OCI-LY7 (cell line): ENCODE results near the gene MICAL3. TPM values are rescaled to one million over a fixed set of nuclear protein-coding genes. Genes with fewer than 3 reads are reported as not detected.
"Not testable (repeated sequence)": the region's sequence is repeated elsewhere in the genome, so short reads cannot be mapped to it uniquely, and the experiment has no call there.

Experiments
- BruUV-seq: library from RNA; stranded (reverse); fragments of 400-500 nt; replicated peaks from 2 replicates; lab custom pipeline; 2021; lab: Mats Ljungman, UMichigan
- CTCF ChIA-PET: fragments of 300-600 bp; sonication (Branson Sonifier 250); formaldehyde crosslinking; loops from one replicate; lab custom pipeline; 2022; ENCODE audit warnings: antibody characterized with exemption; ENCODE audit not compliant: unreplicated experiment; lab: Charles Lee
- POLR2A ChIA-PET: fragments of 300-600 bp; sonication (Branson Sonifier 250); formaldehyde crosslinking; loops from one replicate; lab custom pipeline; 2022; ENCODE audit warnings: antibody characterized with exemption; lab: Charles Lee
- DNase-seq: peaks from one replicate; pipeline ENCODE4 v3.0.0-alpha.2; 2015; ENCODE audit warnings: low spot score
- H2AFZ ChIP-seq: fragments of 200-600 bp; sonication (generic), shearing (Covaris generic); 2 replicates; pipeline ENCODE4 v1.6.1; 2014; ENCODE audit warnings: mild to moderate bottlenecking, antibody characterized with exemption, low read length, moderate library complexity
- H3K27ac ChIP-seq: fragments of 200-600 bp; sonication (generic); 2 replicates; pipeline ENCODE4 v1.5.1; 2014; ENCODE audit warnings: mixed run types, low read depth, mild to moderate bottlenecking, moderate library complexity, low read length, inconsistent platforms; ENCODE audit not compliant: poor library complexity, severe bottlenecking
- H3K36me3 ChIP-seq: fragments of 200-600 bp; sonication (generic); 2 replicates; pipeline ENCODE4 v1.6.1; 2014; ENCODE audit warnings: mild to moderate bottlenecking, antibody characterized with exemption, low read length, moderate library complexity, mixed read lengths; ENCODE audit not compliant: insufficient read depth
- H3K4me1 ChIP-seq: fragments of 200-600 bp; sonication (generic); 2 replicates; pipeline ENCODE4 v1.5.1; 2014; ENCODE audit warnings: mild to moderate bottlenecking, low read length; ENCODE audit not compliant: insufficient read depth, poor library complexity, severe bottlenecking
- H3K4me2 ChIP-seq: fragments of 200-600 bp; sonication (generic); 2 replicates; pipeline ENCODE4 v1.6.1; 2014; ENCODE audit warnings: mild to moderate bottlenecking, low read length
- H3K4me3 ChIP-seq: fragments of 200-600 bp; sonication (generic); 2 replicates; pipeline ENCODE4 v1.5.1; 2014; ENCODE audit warnings: mild to moderate bottlenecking, low read depth, low read length; ENCODE audit not compliant: poor library complexity, severe bottlenecking
- H3K79me2 ChIP-seq: fragments of 200-600 bp; sonication (generic); 2 replicates; pipeline ENCODE4 v1.6.1; 2016; ENCODE audit warnings: low read depth, mild to moderate bottlenecking, low read length, moderate library complexity, mixed read lengths; ENCODE audit not compliant: insufficient read depth
- H3K9me2 ChIP-seq: fragments of 200-600 bp; sonication (generic); 2 replicates; pipeline ENCODE4 v1.6.1; 2016; ENCODE audit warnings: mild to moderate bottlenecking, low read length, mixed read lengths; ENCODE audit not compliant: insufficient read depth
- H3K9me3 ChIP-seq: fragments of 200-600 bp; sonication (generic); 2 replicates; pipeline ENCODE4 v1.6.1; 2014; ENCODE audit warnings: mild to moderate bottlenecking, mixed run types, low read length, mixed read lengths
- H4K20me1 ChIP-seq: fragments of 200-600 bp; sonication (generic); 2 replicates; pipeline ENCODE4 v1.6.1; 2014; ENCODE audit warnings: mild to moderate bottlenecking, antibody characterized with exemption, low read length, moderate library complexity, mixed read lengths; ENCODE audit not compliant: insufficient read depth
- EZH2phosphoT487 ChIP-seq: fragments of 200-600 bp; sonication (generic); IDR thresholded peaks from 2 replicates; pipeline ENCODE4 v1.6.1; 2018; ENCODE audit warnings: low read depth, borderline replicate concordance, mild to moderate bottlenecking, mixed run types, antibody characterized with exemption, low read length, moderate library complexity, mixed read lengths
- intact Hi-C: fragments of 100-400 bp; cut with micrococcal nuclease; formaldehyde crosslinking; loops from one replicate; pipeline ENCODE4 v1.10.0; 2022; ENCODE audit not compliant: unreplicated experiment
- total RNA-seq, 2 experiments: library from RNA; depleted of rRNA in 1 of 2; stranded (reverse); fragments of >200 nt in 1 of 2; shearing (Covaris generic) in 1 of 2; gene quantifications; 2 replicates each; pipeline ENCODE4 v1.2.3, GENCODE V29; 2014 to 2022
- TF ChIP-seq, protein P1 (sequence below): fragments of 200-600 bp; sonication (generic); conservative IDR thresholded peaks from 2 replicates; pipeline ENCODE4 v1.5.1; 2014; ENCODE audit warnings: mild to moderate bottlenecking, antibody characterized with exemption, low read length, moderate library complexity, mixed read lengths

The MICAL3 gene
- total RNA-seq, 2 experiments from 2014 or later, result 80.9 to 210 TPM

DNA sequence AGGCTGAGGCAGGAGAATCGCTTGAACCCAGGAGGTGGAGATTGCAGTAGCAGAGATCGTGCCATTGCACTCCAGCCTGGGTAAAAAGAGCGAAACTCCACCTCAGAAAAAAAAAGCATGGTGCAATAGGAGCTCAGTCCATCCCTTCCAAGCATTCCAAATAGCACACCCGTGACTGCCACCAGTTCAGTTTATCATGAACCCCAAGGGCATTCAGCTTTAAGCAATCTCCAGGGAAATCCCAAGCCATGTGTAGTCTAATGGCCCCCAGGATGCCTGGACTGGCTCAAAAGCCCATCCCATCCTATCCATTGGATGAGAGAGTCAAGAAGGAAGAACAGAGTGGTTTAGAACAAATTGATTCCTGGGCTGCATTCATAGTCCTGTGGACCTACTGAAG, 16.2 kb downstream of the MICAL3 start:
- BruUV-seq, result no TSS peak

DNA sequence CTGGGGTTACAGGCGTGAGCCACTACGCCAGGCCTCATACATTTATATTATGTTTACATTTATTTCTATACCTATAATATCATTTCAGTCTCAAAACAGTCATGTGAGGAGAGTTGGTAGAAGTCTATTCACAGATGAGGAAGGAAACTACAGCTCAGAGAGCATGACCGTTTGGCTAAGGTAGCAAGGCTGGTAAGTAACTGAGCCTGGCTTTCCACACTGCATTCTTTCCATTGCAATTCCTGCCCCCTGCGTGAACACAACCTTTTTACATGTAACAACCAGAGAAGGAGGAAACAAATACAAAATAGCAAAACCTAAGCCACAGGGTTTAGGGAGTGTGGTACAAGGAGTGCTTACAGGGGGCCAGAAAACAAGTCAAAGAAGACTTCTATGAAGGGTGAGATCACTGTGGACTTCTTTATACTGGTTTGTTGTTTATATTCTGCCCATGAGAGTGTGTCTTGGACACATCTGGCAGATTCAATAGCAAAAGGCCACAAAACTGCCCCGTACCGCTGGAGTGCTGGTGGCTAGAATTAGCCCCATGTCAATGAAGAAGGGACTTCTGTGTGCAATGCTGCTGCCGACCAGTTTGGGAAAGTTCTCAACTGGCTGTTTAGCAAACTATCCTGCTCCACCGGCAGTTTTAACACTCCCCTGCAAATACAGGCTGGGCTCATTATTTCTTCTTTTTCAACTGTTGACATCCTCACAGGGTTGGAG, 19.0 kb downstream of the MICAL3 start:
- CTCF ChIA-PET, result interaction anchor here (0.8 to 1.6 kb wide), 2 partner anchors 51 to 64 kb away, joined by 3 to 4 read pairs; no protein-coding TSS in a partner anchor
- peaks cover 74% of the 10 kb centered on the region for H3K79me2 ChIP-seq

More for the DNA sequence above, 16.2 kb downstream of the MICAL3 start:
- Histone ChIP-seq H3K27ac (no peak overlapping the region), H3K4me1 (peaks cover 55% of the 10 kb centered on the region), H4K20me1 (no peaks in the 10 kb centered on the region), H2AFZ (no peak overlapping the region), H3K36me3 (no peaks in the 10 kb centered on the region), H3K9me3 (no peaks in the 10 kb centered on the region), H3K79me2 (peaks cover 47% of the 10 kb centered on the region), H3K4me2 (no peak overlapping the region), H3K9me2 (no peaks in the 10 kb centered on the region), H3K4me3 (no peak overlapping the region)
- ChIA-PET CTCF (no interaction called here), POLR2A (interaction anchor here (0.6 to 1.5 kb wide), 4 partner anchors 8 to 63 kb away, joined by 3 to 4 read pairs (median 4); no protein-coding TSS in a partner anchor)
- intact Hi-C loops, result loop anchor here (10.0 kb wide), 1 partner anchor 213 kb away; no protein-coding TSS in a partner anchor
- no peak for DNase-seq
- TF ChIP-seq, protein P1, sequence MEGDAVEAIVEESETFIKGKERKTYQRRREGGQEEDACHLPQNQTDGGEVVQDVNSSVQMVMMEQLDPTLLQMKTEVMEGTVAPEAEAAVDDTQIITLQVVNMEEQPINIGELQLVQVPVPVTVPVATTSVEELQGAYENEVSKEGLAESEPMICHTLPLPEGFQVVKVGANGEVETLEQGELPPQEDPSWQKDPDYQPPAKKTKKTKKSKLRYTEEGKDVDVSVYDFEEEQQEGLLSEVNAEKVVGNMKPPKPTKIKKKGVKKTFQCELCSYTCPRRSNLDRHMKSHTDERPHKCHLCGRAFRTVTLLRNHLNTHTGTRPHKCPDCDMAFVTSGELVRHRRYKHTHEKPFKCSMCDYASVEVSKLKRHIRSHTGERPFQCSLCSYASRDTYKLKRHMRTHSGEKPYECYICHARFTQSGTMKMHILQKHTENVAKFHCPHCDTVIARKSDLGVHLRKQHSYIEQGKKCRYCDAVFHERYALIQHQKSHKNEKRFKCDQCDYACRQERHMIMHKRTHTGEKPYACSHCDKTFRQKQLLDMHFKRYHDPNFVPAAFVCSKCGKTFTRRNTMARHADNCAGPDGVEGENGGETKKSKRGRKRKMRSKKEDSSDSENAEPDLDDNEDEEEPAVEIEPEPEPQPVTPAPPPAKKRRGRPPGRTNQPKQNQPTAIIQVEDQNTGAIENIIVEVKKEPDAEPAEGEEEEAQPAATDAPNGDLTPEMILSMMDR, result no peak
- no peak for TF ChIP-seq EZH2phosphoT487

DNA sequence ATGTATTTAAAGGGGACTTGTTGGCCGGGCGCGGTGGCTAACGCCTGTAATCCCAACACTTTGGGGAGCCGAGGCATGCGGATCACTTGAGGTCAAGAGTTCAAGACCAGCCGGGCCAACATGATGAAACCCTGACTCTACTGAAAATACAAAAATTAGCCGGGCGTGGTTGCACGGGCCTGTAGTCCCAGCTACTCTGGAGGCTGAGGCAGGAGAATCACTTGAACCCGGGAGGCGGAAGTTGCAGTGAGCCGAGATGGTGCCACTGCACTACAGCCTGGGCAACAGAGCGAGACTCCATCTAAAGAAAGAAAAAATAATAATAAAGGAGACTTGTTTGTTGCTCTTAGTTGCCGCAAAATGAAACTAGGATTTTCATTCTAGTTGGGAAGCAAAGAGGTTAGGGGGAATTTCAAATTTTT, 22.5 kb downstream of the MICAL3 start:
- H3K4me3 ChIP-seq, result peak overlapping the region; percentile 91
- BruUV-seq, H3K9me3 ChIP-seq, CTCF ChIA-PET, H3K9me2 ChIP-seq, DNase-seq: not testable (repeated sequence)
- POLR2A ChIA-PET, result interaction anchor here (0.9 to 2.3 kb wide), 3 partner anchors 23 to 72 kb away, joined by 3 to 5 read pairs (median 3); no protein-coding TSS in a partner anchor
- H2AFZ ChIP-seq, result peak overlapping the region; percentile 62; the same call in 1 of the 2 replicates
- peaks cover 23% of the 10 kb centered on the region for H3K36me3 ChIP-seq
- peak overlapping the region; percentile 96 for H3K27ac ChIP-seq
- H3K79me2 ChIP-seq, result peaks cover 97% of the 10 kb centered on the region
- H4K20me1 ChIP-seq, result peaks cover 11% of the 10 kb centered on the region; the same call in 1 of the 2 replicates
- H3K4me1 ChIP-seq, result peaks cover 78% of the 10 kb centered on the region
- peak overlapping the region; percentile 84 for H3K4me2 ChIP-seq
- intact Hi-C loops, result loop anchor here (1.0 to 10.0 kb wide), 5 partner anchors 22 to 207 kb away; partner anchors contain the start of gene MICAL3

More for the DNA sequence above, 19.0 kb downstream of the MICAL3 start:
- DNase-seq, result peak; percentile 74
- peak overlapping the region; percentile 43 for H3K4me3 ChIP-seq
- H4K20me1 ChIP-seq, result no peaks in the 10 kb centered on the region
- H3K36me3 ChIP-seq, result peaks cover 4% of the 10 kb centered on the region; the same call in 1 of the 2 replicates
- peak overlapping the region; percentile 85 for H3K27ac ChIP-seq
- POLR2A ChIA-PET, result interaction anchor here (0.6 to 3.4 kb wide), 9 partner anchors 9 to 71 kb away, joined by 3 to 16 read pairs (median 5); no protein-coding TSS in a partner anchor
- H3K9me2 ChIP-seq, result no peaks in the 10 kb centered on the region
- BruUV-seq, result no TSS peak
- peak overlapping the region; percentile 33; the same call in 1 of the 2 replicates for H2AFZ ChIP-seq
- TF ChIP-seq, protein P1, result no peak
- TF ChIP-seq EZH2phosphoT487, result no peak
- intact Hi-C loops, result loop anchor here (10.0 kb wide), 1 partner anchor 211 kb away; no protein-coding TSS in a partner anchor
- H3K4me2 ChIP-seq, result peak overlapping the region; percentile 72
- H3K4me1 ChIP-seq, result peaks cover 56% of the 10 kb centered on the region
- no peaks in the 10 kb centered on the region for H3K9me3 ChIP-seq
